NB4 (cell line): Measurements from ENCODE around the gene FKBP5.
"Not testable (repeated sequence)": the region's sequence is repeated elsewhere in the genome, so short reads cannot be mapped to it uniquely, and the experiment has no call there.

Experiments used
- MYC ChIP-seq: IDR thresholded peaks from 2 replicates; pipeline ENCODE4 v1.6.1; 2011; ENCODE audit warnings: low read depth, low read length
- POLR2A ChIP-seq: IDR thresholded peaks from 2 replicates; pipeline ENCODE4 v1.6.1; 2011; ENCODE audit warnings: mild to moderate bottlenecking; ENCODE audit not compliant: insufficient read length; ENCODE audit errors: extremely low read depth
- TF ChIP-seq, protein P1 (sequence below): IDR thresholded peaks from one replicate; pipeline ENCODE4 v1.5.1; 2012; ENCODE audit warnings: low read depth, low read length
- TF ChIP-seq, protein P2 (sequence below): IDR thresholded peaks from 2 replicates; pipeline ENCODE4 v1.6.1; 2011; ENCODE audit warnings: low read depth, low read length

DNA sequence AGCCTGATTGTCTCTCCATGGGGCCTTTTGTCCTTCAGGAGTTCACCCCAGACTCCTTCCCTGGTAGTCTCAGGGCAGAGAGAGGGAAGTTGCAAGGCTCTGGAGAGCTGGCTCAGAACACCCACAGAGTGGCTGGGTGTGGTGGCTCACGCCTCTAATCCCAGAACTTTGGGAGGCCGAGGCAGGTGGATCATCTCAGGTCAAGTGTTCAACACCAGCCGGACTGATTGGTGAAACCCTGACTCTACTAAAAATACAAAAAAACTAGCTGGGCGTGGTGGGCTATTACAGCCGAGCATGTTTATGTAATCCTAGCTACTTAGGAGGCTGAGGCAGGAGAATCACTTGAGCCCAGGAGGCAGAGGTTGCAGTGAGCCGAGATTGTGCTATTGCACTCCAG is 152.9 kb downstream of the FKBP5 start:
- TF ChIP-seq, protein P1, sequence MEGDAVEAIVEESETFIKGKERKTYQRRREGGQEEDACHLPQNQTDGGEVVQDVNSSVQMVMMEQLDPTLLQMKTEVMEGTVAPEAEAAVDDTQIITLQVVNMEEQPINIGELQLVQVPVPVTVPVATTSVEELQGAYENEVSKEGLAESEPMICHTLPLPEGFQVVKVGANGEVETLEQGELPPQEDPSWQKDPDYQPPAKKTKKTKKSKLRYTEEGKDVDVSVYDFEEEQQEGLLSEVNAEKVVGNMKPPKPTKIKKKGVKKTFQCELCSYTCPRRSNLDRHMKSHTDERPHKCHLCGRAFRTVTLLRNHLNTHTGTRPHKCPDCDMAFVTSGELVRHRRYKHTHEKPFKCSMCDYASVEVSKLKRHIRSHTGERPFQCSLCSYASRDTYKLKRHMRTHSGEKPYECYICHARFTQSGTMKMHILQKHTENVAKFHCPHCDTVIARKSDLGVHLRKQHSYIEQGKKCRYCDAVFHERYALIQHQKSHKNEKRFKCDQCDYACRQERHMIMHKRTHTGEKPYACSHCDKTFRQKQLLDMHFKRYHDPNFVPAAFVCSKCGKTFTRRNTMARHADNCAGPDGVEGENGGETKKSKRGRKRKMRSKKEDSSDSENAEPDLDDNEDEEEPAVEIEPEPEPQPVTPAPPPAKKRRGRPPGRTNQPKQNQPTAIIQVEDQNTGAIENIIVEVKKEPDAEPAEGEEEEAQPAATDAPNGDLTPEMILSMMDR = not testable (repeated sequence)
- TF ChIP-seq POLR2A, MYC: not testable (repeated sequence)
- TF ChIP-seq, protein P2, sequence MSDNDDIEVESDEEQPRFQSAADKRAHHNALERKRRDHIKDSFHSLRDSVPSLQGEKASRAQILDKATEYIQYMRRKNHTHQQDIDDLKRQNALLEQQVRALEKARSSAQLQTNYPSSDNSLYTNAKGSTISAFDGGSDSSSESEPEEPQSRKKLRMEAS = not testable (repeated sequence)
